Activated naive CD8-positive, alpha-beta T cell (primary cell): ENCODE results near the gene BET1L.
"Not testable (repeated sequence)": the region's sequence is repeated elsewhere in the genome, so short reads cannot be mapped to it uniquely, and the experiment has no call there.

Source experiments
- H3K27ac Mint-ChIP-seq: one replicate; pipeline ENCODE4 v1.8.0; 2021; ENCODE audit warnings: mixed read lengths
- H3K27me3 Mint-ChIP-seq: one replicate; pipeline ENCODE4 v1.8.0; 2021; ENCODE audit warnings: mixed read lengths
- H3K36me3 Mint-ChIP-seq: one replicate; pipeline ENCODE4 v1.8.0; 2021; ENCODE audit warnings: mixed read lengths
- H3K4me1 Mint-ChIP-seq: one replicate; pipeline ENCODE4 v1.8.0; 2021; ENCODE audit warnings: low read depth, mixed read lengths
- H3K4me3 Mint-ChIP-seq: one replicate; pipeline ENCODE4 v1.8.0; 2021; ENCODE audit warnings: mild to moderate bottlenecking, mixed read lengths
- H3K9me3 Mint-ChIP-seq: one replicate; pipeline ENCODE4 v1.8.0; 2021; ENCODE audit warnings: low read depth, mixed read lengths

Gene BET1L

GRCh38 chr11:200224-201003 lies 6.8 kb downstream of the BET1L start:
- no peaks in the 10 kb centered on the region for H3K36me3 Mint-ChIP-seq
- peaks cover 37% of the 10 kb centered on the region for H3K4me1 Mint-ChIP-seq
- H3K9me3 Mint-ChIP-seq = no peaks in the 10 kb centered on the region
- H3K27ac Mint-ChIP-seq = peak overlapping the region; percentile 22
- no peak overlapping the region for H3K4me3 Mint-ChIP-seq
- H3K27me3 Mint-ChIP-seq = no peaks in the 10 kb centered on the region

DNA sequence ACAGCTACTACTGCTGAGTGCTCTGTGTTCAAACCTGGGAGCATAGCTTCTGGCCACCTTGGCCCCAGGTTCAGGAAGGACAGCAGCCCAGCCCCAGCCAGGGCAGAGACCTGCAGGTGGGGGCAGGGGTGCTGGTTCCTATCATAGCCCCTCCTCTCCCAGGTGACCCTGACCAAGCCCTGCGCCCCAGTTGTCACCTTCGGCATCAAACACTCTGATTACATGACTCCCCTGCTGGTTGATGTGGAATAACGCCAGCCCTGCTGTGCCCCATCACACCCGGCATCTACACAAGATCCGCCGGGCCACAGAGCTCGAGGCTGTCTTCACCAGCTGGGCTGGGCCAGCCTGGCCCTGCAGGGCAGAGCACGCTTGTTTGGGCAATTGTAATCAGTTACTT lies 7.4 kb downstream of the BET1L start:
- Mint-ChIP-seq H3K27ac (no peak overlapping the region), H3K4me3 (no peak overlapping the region), H3K36me3 (no peaks in the 10 kb centered on the region), H3K27me3 (no peaks in the 10 kb centered on the region), H3K4me1 (peaks cover 34% of the 10 kb centered on the region), H3K9me3 (no peaks in the 10 kb centered on the region)

DNA sequence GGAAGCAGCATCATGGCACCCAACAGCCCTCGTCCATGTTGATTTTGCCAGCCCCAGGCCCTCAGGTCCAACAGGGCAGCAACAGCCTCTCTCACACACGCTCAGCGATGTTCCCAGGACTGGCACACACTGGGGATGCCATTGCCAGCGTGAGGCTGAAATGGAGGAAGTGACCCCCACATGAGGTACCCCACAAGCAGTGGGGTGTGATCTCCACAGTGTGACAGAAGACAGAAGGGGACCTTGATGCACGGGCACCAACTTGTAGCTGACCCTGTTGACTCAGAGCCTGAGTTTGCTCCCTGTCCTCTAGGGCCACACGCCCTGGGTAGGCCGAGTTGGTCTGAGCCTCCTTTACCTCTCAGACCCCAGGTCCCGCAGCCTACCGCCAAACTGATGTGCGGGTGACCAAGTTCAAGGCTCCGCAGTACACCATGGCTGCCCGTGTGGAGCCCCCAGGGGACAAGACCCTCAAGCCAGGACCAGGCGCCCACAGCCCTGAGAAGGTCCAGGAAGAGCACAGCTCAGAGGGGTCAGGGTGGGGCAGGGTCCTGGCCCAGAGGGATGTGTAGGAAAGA lies 8.1 kb downstream of the BET1L start:
- Mint-ChIP-seq H3K27ac (no peak overlapping the region), H3K27me3 (no peaks in the 10 kb centered on the region), H3K36me3 (no peaks in the 10 kb centered on the region), H3K4me1 (peaks cover 30% of the 10 kb centered on the region), H3K4me3 (no peak overlapping the region), H3K9me3 (no peaks in the 10 kb centered on the region)

- no peak overlapping the region for H3K4me3 Mint-ChIP-seq
- H3K27me3 Mint-ChIP-seq = no peaks in the 10 kb centered on the region
- no peak overlapping the region for H3K27ac Mint-ChIP-seq
- H3K9me3 Mint-ChIP-seq = no peaks in the 10 kb centered on the region
- peaks cover 23% of the 10 kb centered on the region for H3K4me1 Mint-ChIP-seq
- H3K36me3 Mint-ChIP-seq = no peaks in the 10 kb centered on the region
These were observed 8.9 kb downstream of the BET1L start for GRCh38 chr11:198236-198806.

DNA sequence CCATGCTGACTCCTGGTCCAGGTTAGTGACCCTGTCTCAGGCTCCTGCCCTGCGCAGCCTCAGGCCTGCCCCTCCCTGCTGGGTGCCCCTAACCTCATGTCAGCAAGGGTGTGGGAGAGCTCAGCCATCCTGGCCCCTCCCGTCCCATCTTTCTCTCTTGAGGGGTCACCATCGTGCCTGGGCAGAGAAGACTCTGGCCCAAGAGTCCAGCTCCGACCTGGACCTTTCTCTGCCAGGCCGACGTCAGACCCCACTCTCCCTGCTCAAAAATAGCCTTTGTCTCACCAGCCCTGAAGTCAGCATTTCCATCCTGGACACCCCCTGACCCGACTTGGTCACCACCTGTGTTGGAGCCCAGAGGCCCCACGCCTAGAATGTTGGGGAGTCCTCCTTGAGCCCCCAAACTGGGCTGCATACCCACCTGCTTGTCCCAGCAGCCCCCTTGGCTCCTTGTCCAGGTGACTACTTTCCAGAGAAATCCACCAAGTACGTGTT lies 9.4 kb downstream of the BET1L start:
- no peaks in the 10 kb centered on the region for H3K9me3 Mint-ChIP-seq

DNA sequence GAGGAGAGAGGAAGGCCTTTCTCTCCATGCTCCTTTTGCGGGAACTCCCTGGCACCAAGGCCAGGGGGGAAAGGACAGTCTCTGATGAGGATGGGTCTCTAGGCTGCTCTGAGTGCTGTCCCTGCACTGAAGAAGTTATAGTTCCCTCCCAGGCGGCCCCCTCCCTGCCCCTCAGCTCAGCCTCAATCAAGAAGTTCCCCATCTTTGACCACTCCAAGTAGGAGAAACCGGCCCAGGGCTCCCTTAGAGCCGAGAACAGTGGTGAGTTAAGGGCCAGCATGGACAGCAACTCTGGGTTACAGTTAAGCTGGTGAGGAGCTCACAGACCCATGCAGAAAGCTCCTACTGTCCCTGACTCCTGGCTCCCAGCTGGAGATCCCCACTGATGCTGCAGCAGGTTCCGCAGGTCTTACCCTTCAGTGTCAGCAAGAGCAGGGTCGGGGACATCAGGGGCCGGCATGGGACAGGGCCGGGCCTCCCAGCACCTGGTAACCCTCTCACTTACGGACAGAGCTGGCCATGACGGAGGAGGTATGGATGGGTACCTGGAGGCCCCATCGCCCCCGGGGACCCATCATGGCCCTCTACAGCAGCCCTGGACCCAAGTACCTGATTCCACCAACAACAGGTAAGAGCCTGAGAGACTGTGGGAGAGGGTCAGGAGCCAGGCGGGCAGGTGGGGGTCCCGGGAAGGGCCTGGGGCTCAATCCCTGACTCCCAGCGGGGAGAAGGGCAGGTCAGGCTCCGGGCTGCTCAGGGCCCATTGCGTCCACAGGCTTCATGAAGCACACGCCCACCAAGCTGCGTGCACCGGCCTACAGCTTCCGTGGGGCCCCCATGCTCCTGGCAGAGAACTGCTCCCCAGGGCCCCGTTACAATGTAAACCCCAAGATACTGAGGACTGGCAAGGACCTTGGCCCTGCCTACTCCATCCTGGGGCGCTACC lies 10.1 kb downstream of the BET1L start:
- no peak overlapping the region for H3K27ac Mint-ChIP-seq
- H3K27me3 Mint-ChIP-seq = no peaks in the 10 kb centered on the region
- no peak overlapping the region for H3K4me3 Mint-ChIP-seq
- peaks cover 12% of the 10 kb centered on the region for H3K4me1 Mint-ChIP-seq
- H3K9me3 Mint-ChIP-seq = no peaks in the 10 kb centered on the region
- H3K36me3 Mint-ChIP-seq = no peaks in the 10 kb centered on the region

More for the DNA sequence above, 9.4 kb downstream of the BET1L start:
- Mint-ChIP-seq H3K4me1 (peaks cover 17% of the 10 kb centered on the region), H3K4me3 (no peak overlapping the region), H3K27me3 (no peaks in the 10 kb centered on the region), H3K27ac (no peak overlapping the region), H3K36me3 (no peaks in the 10 kb centered on the region)

DNA sequence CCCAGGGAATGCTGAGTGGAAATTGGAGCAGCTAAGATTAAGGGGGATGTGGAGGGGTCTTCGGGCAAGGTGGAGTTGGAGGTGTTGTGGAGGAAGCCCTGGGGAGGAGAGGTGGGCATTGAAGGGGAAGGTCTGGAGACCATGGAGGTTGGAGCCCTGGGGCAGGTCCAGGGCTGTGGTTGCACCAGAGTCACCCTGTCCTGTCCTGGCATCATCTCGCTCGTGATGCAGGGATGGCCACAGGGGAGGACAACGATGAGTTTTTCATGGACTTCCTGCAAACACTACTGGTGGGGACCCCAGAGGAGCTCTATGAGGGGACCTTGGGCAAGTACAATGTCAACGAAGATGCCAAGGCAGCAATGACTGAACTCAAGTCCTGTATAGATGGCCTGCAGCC lies 13.7 kb downstream of the BET1L start:
- not testable (repeated sequence) for H3K9me3 Mint-ChIP-seq, H3K27me3 Mint-ChIP-seq, H3K4me3 Mint-ChIP-seq, H3K4me1 Mint-ChIP-seq, H3K36me3 Mint-ChIP-seq, H3K27ac Mint-ChIP-seq

GRCh38 chr11:192674-193128 lies 14.5 kb downstream of the BET1L start, which contains the start of gene SCGB1C1:
Gene SCGB1C1 (plus strand): TSS chr11:193078. CDS start chr11:193100, 22 bp downstream.
- Mint-ChIP-seq H3K27ac (peak within 1 kb of the TSS; percentile 34), H3K4me3 (peak within 1 kb of the TSS; percentile 23)
- not testable (repeated sequence) for H3K27me3 Mint-ChIP-seq, H3K36me3 Mint-ChIP-seq, H3K9me3 Mint-ChIP-seq, H3K4me1 Mint-ChIP-seq

- not testable (repeated sequence) for H3K27me3 Mint-ChIP-seq
- H3K27ac Mint-ChIP-seq = peak overlapping the region; percentile 34
These were observed 15.4 kb downstream of the BET1L start for GRCh38 chr11:191490-192478.

GRCh38 chr11:190546-190945 lies 16.7 kb downstream of the BET1L start:
- not testable (repeated sequence) for H3K36me3 Mint-ChIP-seq, H3K4me1 Mint-ChIP-seq, H3K4me3 Mint-ChIP-seq, H3K27me3 Mint-ChIP-seq, H3K27ac Mint-ChIP-seq, H3K9me3 Mint-ChIP-seq

More at GRCh38 chr11:191490-192478, 15.4 kb downstream of the BET1L start:
- not testable (repeated sequence) for H3K9me3 Mint-ChIP-seq, H3K4me1 Mint-ChIP-seq, H3K36me3 Mint-ChIP-seq
- peak overlapping the region; percentile 23 for H3K4me3 Mint-ChIP-seq

DNA sequence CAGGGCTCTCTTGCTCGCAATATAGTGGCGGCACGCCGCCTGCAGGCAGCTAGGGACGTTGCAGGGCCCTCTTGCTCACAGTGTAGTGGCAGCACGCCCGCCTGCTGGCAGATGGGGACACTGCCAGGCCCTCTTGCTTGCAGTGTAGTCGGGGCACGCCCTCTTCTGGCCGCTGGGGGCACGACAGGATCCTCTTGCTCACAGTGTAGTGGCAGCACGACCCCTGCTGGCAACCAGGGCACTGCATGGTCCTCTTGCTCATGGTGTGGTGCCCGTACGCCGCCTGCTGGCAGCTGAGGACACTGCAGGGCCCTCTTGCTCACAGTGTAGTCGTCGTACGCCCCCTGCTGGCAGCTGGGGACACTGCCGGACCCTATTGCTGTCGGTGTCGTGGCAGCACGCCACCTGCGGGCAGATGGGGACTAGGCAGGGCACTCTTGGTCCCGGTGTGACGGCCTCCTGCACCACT lies 17.3 kb downstream of the BET1L start:
- H3K27ac Mint-ChIP-seq, H3K27me3 Mint-ChIP-seq, H3K4me3 Mint-ChIP-seq, H3K9me3 Mint-ChIP-seq, H3K36me3 Mint-ChIP-seq, H3K4me1 Mint-ChIP-seq: not testable (repeated sequence)

DNA sequence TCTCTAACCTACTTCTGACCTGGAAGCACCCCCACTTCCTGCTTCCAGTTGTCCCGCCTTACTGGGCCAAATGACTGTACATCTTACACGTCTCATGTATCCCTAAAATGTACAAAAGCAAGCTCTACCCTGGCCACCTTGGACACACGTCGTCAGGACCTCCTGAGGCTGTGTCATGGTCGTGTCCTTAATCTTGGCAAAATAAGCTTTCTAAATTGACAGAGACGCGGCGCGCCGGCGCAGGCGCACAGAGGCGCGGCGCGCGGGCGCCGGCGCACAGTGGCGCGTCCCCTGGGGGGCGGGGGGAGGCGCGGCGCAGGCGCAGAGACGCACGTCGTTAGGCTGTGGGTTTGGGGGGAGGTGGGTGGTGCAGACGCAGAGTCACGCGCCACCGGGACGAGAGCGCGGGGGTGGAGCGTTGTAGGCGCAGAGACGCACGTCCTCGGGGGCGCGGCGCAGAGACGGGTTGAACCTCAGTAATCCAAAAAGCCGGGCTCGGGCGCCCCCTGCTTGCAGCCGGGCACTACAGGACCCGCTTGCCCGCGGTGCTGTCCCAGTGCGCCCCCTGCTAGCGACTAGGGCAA lies 17.9 kb downstream of the BET1L start:
- H3K27me3 Mint-ChIP-seq, H3K9me3 Mint-ChIP-seq, H3K4me1 Mint-ChIP-seq, H3K36me3 Mint-ChIP-seq, H3K4me3 Mint-ChIP-seq, H3K27ac Mint-ChIP-seq: not testable (repeated sequence)

DNA sequence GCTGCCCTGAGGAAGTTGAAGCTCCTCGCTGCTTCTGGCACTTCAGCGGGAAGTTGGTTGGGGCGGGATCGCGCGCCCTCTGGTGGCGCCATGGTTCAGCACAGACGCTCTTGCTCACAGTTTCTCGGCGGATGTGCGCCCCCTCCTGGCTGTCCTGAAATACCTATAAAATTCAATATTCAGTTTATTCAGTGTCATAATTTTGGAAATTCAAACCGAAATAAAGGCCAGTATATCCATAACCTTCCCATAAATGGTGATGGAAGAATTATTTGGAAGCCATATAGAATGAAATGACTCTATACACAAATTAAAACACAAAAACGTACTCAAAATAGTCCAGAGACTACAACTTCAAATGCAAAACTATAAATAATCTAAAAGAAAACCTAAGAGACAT lies 27.0 kb downstream of the BET1L start:
- not testable (repeated sequence) for H3K36me3 Mint-ChIP-seq, H3K4me3 Mint-ChIP-seq, H3K4me1 Mint-ChIP-seq, H3K27me3 Mint-ChIP-seq, H3K9me3 Mint-ChIP-seq, H3K27ac Mint-ChIP-seq
